PC-3 (cell line): ENCODE data around the gene UBXN11.

Experiments used
- EZH2 ChIP-seq: fragments of 300-600 bp; sonication (generic); IDR thresholded peaks from one replicate; pipeline ENCODE4 v1.6.1; 2017; ENCODE audit warnings: antibody characterized with exemption, mild to moderate bottlenecking, low read length; ENCODE audit not compliant: unreplicated experiment
- TF ChIP-seq, protein P1 (sequence below): fragments of 300-600 bp; sonication (generic); conservative IDR thresholded peaks from 2 replicates; pipeline ENCODE4 v1.5.1; 2017; ENCODE audit warnings: antibody characterized with exemption, low read depth, mild to moderate bottlenecking, low read length

DNA sequence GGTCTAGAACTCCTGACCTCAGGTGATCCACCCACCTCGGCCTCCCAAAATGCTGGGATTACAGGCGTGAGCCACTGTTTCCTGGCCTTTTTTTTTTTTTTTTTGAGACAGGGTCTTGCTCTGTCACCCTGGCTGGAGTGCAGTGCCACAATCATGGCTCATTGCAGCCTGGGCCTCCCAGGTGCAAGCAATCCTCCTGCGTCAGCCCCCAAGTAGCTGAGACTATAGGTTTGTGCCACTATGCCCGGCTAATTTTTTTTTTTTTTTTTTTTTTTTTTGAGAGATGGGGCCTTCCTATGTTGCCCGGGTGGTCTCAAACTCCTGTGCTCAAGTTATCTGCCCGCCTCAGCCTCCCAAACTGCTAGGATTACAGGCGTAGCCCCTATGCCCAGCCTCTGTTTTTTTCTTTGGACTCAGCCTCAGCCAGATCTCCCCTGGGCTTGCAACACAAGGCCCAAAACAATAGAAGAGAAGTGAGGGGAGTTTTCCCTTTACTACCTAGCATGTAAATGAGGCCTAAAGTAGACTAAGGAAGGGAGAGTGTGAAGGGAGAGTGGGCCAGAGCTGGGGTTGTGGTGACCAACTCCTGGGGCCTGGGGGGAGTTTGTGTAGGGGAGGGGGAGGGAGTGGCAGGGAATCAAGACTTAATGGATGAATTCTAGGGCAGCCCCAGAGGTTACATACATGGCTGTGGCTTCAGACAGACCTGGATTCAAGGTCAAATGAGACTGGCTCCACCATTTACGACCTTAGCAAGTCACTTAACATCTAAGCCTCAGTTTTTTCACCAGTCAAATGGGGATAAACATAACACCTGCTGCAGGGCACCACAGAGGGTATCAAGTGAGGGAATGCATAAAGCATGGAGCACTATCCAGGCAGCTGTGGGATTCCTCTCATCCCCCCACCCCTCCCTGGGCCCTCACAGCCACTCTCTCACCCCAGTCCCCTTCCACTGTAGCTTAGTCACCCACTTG, 9.7 kb upstream of the UBXN11 start:
- TF ChIP-seq EZH2 = no peak
- TF ChIP-seq, protein P1, sequence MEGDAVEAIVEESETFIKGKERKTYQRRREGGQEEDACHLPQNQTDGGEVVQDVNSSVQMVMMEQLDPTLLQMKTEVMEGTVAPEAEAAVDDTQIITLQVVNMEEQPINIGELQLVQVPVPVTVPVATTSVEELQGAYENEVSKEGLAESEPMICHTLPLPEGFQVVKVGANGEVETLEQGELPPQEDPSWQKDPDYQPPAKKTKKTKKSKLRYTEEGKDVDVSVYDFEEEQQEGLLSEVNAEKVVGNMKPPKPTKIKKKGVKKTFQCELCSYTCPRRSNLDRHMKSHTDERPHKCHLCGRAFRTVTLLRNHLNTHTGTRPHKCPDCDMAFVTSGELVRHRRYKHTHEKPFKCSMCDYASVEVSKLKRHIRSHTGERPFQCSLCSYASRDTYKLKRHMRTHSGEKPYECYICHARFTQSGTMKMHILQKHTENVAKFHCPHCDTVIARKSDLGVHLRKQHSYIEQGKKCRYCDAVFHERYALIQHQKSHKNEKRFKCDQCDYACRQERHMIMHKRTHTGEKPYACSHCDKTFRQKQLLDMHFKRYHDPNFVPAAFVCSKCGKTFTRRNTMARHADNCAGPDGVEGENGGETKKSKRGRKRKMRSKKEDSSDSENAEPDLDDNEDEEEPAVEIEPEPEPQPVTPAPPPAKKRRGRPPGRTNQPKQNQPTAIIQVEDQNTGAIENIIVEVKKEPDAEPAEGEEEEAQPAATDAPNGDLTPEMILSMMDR = no peak
